ENCODE results near the gene TPM2. TPM values are rescaled to one million over a fixed set of nuclear protein-coding genes. Genes with fewer than 3 reads are reported as not detected.

Gene TPM2
- total and polyA plus RNA-seq, 10 of the 15 experiments (the other 5 are each of a cell fraction or from before 2014, with no cell fraction given), result 0.11 to 9.3 (median 1.1) TPM

DNA sequence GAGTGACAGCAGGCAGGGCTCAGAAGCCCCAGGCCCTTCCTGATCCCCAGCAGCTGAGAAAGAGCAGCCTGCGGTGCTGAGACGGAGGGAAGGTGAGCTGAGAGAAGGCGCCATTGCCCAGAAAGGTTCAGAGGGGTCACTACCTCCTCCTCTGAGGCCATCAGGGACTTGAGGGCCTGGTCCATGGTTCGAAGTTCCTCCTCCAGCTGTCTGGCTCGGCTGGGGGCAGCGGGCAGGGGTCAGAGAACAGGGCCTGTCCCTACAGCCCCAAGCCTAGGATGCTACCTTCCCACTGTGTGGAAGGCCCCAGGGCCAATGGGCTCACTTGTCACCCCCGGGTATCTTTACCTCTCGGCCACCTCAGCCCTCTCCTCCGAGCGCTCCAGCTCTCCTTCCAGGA lies 4.8 kb downstream of the TPM2 start:
- in situ Hi-C loops (cut with MboI) (no loop called here), intact Hi-C loops (cut with micrococcal nuclease; ENCODE audit: unreplicated experiment) (no loop called here)
- Histone ChIP-seq H4K20me1 (ENCODE audit: control insufficient read depth, insufficient read depth) (no peaks in the 10 kb centered on the region), H3K4me3 (no peak overlapping the region), H3K4me2 (ENCODE audit: control insufficient read depth, insufficient read depth) (no peak overlapping the region), H3K36me3 (ENCODE audit: control insufficient read depth in 2 of 2, insufficient read depth in 2 of 2, low read length in 1 of 2) (no peaks in the 10 kb centered on the region), H3K9ac (ENCODE audit: control insufficient read depth, insufficient read depth, low read length) (no peak overlapping the region), H3K27ac (ENCODE audit: control insufficient read depth, insufficient read depth) (no peak overlapping the region), H3K4me1 (ENCODE audit: control insufficient read depth, insufficient read depth, low read length) (peaks cover 8% of the 10 kb centered on the region), H3K27me3 (replicated peaks in 1 of 2; ENCODE audit: control insufficient read depth in 2 of 2, insufficient read depth in 2 of 2, low read length in 1 of 2) (no peaks in the 10 kb centered on the region; a peak in 1 of 4 replicates), H3K79me2 (ENCODE audit: control insufficient read depth, insufficient read depth, low read length) (no peaks in the 10 kb centered on the region; the same call in 1 of the 2 replicates), H3K9me3 (replicated peaks; ENCODE audit: control insufficient read depth, insufficient read depth, low read length) (no peaks in the 10 kb centered on the region), H2AFZ (ENCODE audit: control insufficient read depth, low read depth, low read length) (no peak overlapping the region)
- TF ChIP-seq WRNIP1 (IDR thresholded peaks at IDR 0.05; ENCODE audit: borderline replicate concordance, low read depth, low read length) (no peak), USF2 (IDR thresholded peaks at IDR 0.05; ENCODE audit: borderline replicate concordance, low read depth, low read length) (no peak)
- TF ChIP-seq, protein P1, sequence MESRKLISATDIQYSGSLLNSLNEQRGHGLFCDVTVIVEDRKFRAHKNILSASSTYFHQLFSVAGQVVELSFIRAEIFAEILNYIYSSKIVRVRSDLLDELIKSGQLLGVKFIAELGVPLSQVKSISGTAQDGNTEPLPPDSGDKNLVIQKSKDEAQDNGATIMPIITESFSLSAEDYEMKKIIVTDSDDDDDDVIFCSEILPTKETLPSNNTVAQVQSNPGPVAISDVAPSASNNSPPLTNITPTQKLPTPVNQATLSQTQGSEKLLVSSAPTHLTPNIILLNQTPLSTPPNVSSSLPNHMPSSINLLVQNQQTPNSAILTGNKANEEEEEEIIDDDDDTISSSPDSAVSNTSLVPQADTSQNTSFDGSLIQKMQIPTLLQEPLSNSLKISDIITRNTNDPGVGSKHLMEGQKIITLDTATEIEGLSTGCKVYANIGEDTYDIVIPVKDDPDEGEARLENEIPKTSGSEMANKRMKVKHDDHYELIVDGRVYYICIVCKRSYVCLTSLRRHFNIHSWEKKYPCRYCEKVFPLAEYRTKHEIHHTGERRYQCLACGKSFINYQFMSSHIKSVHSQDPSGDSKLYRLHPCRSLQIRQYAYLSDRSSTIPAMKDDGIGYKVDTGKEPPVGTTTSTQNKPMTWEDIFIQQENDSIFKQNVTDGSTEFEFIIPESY (IDR thresholded peaks at IDR 0.05), result no peak
- no peak for ATAC-seq
- ChIA-PET CTCF (interaction anchor here (1.2 to 5.0 kb wide), 2 partner anchors 11 to 42 kb away, joined by 3 to 39 read pairs; no protein-coding TSS in a partner anchor), SMC1A (ENCODE audit: uncharacterized antibody, unreplicated experiment) (interaction anchor here (1.1 to 1.2 kb wide), 2 partner anchors 9 to 24 kb away, joined by 3 to 5 read pairs; no protein-coding TSS in a partner anchor), RAD21 (ENCODE audit: unreplicated experiment) (no interaction called here), POLR2A (interaction anchor here (0.6 to 2.7 kb wide), 2 partner anchors 12 to 135 kb away, joined by 3 to 8 read pairs; no protein-coding TSS in a partner anchor)
- FAIRE-seq, result no peak
- no peak for DNase-seq (ENCODE audit: low read depth, low spot score)
- BruUV-seq (replicated peaks), result no TSS peak
- 69% methylated on average over 10 of the region's 10 CpGs for WGBS (ENCODE audit: insufficient coverage, insufficient replicate concordance, low lambda C conversion rate, missing lambda C conversion rate)
